Right lobe of liver (tissue), 4 donors: ENCODE data around the gene PPM1N.

Source experiments
- CTCF ChIP-seq, 4 donors: fragments of 200-600 bp in 3 of 4; fragments of 450-650 bp in 1 of 4; IDR thresholded peaks; one replicate each; pipeline versions ENCODE4 v1.5.1 to v1.8.0; 2016 to 2022; ENCODE audit warnings: antibody characterized with exemption in 4 of 4, mild to moderate bottlenecking in 2 of 4
- POLR2A ChIP-seq: fragments of 450-650 bp; IDR thresholded peaks from one replicate; pipeline ENCODE4 v1.6.1; 2017; ENCODE audit warnings: antibody characterized with exemption, mild to moderate bottlenecking
- donor health status: DM: no; HTN: no; CAD: no.
- donor health status: DM: no; HTN: no; CAD: no.
- donor health status: DM: no; HTN: yes; CAD: no.

- TF ChIP-seq CTCF (IDR thresholded peaks at IDR 0.05) (no peak), POLR2A (no peak)
These were observed 30.0 kb downstream of the PPM1N start for GRCh38 chr19:45528149-45528743.
